Left forelimb (tissue), 1 donor: ENCODE results near the gene HTT.

ENCODE experiments used
- DNase-seq: peaks from one replicate; pipeline ENCODE4 v3.0.0-alpha.2; 2018; ENCODE audit warnings: low spot score

Gene HTT

DNA sequence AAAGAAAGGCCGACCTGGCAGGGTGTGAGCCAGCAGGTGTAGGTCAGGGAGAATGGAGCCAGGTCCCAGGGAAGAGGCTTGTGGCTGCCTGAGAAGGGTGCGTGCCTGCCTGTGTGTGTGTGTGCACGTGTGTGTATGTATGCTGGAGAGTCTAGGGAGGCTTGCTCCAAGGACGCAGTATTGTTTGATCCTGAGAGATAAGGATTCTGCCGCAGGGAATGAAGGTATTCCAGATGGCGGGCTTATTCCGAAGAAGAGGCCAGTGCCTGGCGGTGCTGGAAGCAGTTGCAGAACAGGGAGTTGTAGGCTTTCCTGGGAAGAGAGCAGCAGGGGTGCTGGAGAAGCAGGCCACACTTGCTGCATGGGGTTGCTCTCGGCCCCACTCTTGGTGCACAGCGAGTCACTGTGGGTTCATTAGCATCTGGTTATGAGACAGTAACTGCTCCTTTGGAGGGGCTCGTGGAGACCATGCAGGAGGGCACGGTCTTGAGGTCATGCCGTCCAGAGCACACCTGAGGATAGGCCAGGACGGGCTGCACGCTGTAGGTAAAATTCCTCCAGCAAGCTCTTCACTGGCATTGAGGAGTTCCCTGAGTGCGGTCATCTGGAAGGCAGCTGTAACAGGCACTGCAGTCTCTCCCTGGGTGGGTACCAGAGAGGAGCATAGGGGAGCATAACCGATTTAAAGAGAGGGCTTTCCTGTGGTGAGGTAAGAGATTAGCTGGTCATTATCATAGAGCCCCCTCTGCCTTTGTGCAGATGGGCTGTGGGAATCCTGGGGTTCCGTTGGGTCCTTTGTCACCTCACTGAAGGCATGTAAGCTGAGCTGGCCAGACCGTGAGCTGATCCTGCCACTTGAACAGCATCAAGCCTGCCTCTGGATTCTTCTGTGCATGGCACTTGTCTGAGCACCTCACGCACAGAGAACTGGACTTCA, 144.6 kb downstream of the HTT start:
- DNase-seq: no peak

DNA sequence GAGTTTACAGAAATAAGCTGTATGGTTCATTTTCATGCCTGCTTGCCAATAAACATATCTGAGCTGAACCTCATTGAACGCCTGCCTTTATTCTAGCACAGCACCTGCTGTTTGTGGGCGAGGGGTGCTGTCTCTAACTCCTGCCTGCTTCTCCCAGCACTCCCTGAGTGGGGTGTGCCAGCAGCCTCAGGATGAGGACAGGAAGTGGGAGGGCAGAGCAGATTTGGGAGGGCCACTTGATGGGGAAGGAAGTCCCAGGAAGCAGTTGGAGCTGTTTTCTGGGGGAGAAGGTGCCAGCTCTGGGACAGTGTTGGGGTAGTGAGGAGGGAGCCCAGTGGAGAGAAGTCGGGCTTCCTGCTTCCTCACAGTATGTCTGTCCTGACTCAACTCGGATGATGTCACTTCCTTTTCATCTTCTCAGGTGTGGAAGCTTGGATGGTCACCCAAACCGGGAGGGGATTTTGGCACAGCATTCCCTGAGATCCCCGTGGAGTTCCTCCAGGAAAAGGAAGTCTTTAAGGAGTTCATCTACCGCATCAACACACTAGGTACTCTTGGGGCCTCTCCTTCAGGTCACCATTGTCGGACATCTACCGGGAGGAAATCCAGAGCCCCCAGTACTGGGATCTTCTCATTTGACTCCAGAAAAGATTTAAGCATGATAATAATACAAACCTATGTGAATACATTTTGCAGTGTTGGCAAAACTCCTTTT, 145.4 kb downstream of the HTT start:
- no peak for DNase-seq

DNA sequence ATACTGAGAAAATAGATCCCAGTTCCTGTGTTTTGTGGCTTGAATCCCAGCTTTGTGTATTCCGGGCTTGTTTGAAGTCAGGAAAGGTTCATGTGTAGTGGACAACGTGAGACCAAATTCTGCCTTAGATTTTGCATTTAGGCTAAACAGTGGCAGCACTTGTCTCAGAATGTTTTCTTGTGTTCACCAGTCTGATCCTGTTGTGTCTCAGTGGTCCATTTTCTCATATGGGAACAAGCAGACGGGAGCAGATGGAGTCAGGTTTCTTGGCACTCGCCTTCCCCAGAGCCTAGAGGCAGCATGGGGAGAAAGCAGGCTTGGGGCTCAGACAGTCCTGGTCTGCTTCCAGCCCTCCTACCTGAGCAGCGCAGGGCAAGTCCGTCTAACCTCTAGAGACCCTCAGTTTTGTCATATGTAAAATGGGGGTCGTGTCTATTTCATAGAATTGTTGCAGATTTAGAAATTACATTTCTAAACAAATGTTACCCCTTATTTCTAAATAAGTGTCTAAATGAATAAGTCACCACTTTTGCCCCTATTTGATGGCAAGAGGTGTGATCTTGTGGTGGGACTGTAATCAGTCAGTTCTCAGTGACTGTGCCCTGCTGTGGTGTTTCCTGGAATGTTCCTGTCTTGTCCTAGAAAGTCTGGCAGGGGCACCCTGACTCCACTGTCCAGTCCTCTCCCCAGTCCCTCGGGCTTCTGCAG, 146.1 kb downstream of the HTT start:
- no peak for DNase-seq

DNA sequence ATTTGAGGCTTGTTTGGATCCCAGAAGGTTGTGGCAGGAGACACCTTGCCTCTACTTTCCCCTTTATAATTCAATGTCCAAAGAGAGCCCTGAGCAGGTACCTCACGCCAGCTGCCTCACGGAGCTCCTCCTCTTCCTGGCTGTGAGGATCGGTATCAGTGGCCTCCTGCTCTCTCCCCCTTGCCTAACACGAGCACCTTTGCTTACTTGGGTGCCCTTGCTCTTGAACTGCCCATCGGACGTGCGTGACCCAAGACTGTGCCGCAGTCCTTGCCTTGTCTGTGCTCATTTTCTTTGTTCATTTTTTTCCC, 146.7 kb downstream of the HTT start:
- no peak for DNase-seq

DNA sequence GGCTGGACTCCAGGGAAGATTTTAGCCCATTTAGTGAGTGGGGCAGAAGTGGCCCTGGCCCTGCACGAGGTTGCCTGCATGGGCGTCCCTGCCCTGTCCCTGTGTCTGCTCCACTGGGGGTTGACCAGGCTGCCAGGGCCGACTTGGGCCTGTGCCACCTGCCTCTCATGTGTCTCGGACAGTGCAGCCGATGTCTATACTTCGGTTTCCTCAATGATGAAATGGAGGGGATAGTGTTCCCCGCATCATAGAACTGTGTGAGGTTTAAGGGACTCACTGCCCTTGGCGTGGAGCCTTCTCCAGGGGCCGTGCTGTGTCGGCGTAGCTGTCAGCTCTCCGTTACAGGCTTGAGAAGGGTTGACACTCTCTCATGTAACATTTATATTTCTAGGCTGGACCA, 147.5 kb downstream of the HTT start:
- no peak for DNase-seq

DNA sequence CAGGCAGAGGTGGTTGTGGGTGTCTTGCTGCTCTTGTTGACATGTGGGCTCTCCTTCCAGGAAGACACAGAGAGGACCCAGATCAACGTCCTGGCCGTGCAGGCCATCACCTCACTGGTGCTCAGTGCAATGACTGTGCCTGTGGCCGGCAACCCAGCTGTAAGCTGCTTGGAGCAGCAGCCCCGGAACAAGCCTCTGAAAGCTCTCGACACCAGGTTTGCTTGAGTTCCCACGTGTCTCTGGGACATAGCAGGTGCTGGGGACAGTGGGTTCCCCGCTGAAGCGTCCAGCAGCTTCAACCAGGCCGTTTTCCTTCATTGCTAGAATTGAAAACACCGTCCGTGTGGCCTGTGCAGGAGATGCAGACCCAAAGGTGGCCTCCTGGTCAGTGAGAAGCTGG, 148.9 kb downstream of the HTT start:
- DNase-seq: no peak

DNA sequence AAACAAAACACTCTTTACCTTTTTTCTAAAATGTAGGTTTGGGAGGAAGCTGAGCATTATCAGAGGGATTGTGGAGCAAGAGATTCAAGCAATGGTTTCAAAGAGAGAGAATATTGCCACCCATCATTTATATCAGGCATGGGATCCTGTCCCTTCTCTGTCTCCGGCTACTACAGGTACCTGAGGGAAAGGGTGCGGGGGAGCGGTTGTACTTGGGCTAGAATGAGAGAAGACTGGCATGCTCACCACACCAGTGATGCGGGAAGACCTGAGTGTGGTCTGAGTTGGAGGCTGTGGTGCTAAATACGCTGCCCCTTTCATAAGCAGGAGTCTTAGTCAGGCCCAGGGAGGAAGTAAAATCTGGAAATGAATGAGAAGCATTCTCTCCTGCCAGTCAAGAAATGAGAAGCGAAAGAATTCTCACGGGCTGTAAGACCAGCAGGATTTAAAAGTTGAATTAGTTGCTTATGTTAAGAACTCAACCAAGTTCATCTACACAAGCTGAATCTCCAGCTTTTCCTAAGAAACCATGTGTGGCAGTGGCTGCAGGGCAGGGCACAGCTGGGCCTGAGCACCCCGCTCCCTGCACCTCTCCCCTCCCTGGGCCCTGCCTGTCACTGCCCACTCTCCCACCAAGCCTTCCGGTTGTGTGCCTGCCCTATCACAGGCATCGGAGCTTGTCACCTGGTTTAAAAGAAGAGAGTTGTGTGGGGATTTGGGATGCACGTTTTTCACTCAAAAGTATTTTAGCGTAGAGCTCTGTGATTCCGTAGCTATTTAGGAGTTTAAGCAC, 149.7 kb downstream of the HTT start:
- DNase-seq: no peak

GRCh38 chr4:3225071-3225850, 150.8 kb downstream of the HTT start:
- DNase-seq: no peak

- no peak for DNase-seq
Measured at GRCh38 chr4:3225936-3226335, 151.5 kb downstream of the HTT start.

DNA sequence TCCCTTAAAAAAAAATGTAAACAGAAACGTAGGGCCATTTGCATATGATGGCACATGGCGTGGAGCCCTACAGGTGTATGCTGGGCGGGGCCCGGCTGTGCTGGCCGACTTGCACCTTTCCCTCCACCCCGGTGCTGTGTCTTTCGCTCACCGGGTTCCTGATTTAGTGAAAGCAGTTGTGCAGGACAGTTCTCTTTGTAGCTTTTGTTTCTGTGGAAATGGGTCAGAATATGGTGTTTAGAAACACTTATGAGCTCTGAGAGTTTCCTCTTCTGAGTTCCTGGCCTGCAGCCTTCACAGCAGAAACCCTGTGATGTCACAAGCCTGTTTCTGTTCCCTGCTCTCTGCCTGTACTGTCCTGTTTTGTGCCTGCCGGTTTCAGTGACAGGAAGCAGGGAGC, 152.0 kb downstream of the HTT start:
- no peak for DNase-seq

- no peak for DNase-seq
Measured at GRCh38 chr4:3226944-3227343, 152.5 kb downstream of the HTT start.

DNA sequence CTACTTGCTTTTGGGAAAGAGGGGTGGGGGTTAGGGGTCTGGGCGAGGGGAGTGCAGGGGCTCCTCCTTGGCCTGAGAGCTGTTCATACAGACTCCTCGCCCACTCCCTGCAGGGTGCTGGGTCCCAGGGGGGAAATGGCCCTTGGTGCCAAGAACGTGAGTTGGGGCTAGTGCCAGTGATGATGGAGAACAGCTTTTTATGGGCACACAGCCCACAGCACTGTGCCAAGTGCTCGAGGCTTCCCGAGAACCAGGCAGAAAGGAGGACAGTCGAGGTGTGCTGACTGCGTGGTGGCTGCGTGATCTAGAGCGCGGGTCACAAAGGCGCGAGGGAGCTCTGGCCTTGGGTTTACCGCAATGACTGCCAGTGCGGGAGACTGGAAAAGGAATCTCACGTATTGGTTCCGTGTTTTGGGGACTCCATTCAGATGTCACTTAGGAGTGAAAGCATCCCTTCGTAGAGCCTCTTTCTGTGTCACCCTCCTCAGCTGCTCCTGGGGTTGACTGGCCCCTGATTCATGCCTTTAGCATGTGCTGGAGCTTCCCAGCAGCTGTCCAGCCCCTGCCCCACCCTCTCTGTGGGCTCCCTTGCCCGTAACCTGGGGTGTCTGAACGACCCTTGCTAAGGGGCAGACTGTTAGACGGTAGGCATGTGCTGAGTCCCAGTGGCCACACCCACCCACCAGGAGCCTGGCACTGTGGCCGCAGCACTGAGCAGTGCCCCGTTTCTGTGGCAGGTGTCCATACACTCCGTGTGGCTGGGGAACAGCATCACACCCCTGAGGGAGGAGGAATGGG, 153.6 kb downstream of the HTT start:
- no peak for DNase-seq

DNA sequence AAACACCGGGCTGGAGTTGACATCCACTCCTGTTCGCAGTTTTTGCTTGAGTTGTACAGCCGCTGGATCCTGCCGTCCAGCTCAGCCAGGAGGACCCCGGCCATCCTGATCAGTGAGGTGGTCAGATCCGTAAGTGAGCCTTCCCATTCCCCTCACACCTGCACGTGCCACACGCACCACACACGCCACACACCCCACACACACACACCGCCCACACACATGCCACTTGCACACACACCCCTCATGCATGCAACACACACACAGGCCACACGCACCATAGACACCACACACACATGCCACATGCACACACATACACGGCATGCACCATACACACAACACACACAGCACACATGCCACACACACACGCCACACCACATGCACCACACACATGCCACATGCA, 154.4 kb downstream of the HTT start:
- no peak for DNase-seq

DNA sequence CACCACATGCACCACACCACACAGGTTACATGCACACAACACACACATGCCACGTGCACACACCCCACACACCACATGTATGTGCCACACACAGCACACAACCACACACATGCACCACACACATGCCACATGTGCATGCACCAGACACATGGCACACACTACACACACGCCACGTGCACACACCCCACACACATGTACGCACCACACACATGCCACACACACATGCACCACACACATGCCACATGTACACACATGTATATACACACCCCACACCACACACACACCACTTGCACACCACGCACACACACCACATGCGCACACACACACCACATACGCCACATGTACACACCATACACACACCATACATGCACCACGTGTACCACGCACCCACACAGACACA, 154.8 kb downstream of the HTT start:
- DNase-seq: no peak

GRCh38 chr4:3229964-3230363, 155.5 kb downstream of the HTT start:
- no peak for DNase-seq

DNA sequence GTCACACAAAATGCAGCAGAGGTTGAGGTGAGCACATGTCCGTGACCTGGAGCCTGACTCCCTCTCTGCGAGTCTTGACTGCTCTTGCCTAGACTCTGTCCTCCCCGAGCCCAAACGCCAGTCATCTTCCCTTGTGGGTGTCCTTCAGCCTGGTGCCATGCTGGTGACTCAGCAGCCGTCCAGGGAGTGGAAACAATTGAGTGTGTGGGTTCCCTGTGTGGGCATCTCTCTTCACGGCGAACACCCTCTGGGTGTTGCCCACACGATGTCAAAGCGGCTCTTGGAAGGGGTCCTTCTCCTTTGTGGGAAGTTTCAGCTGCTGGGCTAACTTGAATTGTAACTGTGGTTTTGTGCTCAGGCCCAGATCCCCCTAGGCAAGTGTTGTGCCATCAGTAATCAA, 157.0 kb downstream of the HTT start:
- DNase-seq: no peak

GRCh38 chr4:3232001-3232400, 157.5 kb downstream of the HTT start:
- no peak for DNase-seq

- no peak for DNase-seq
Measured at GRCh38 chr4:3232871-3233271, 158.4 kb downstream of the HTT start.

- no peak for DNase-seq
Measured at GRCh38 chr4:3233391-3234071, 159.1 kb downstream of the HTT start.
